Glomerular visceral epithelial cell (primary cell): Measurements from ENCODE around the gene GJB3.

Source experiments
- DNase-seq: peaks from one replicate; pipeline ENCODE4 v3.0.0-alpha.2; 2016; ENCODE audit errors: extremely low spot score

GJB3 gene

GRCh38 chr1:34825455-34826091 is 44.6 kb downstream of the GJB3 start:
- no peak for DNase-seq

GRCh38 chr1:34827341-34827941 is 46.4 kb downstream of the GJB3 start:
- no peak for DNase-seq

GRCh38 chr1:34828611-34829010 is 47.6 kb downstream of the GJB3 start:
- DNase-seq = no peak

- DNase-seq = no peak
Measured at GRCh38 chr1:34829250-34829649, 48.2 kb downstream of the GJB3 start.

GRCh38 chr1:34831721-34832246 is 50.8 kb downstream of the GJB3 start:
- no peak for DNase-seq

GRCh38 chr1:34833711-34834110 is 52.7 kb downstream of the GJB3 start:
- DNase-seq = no peak
